Kidney epithelial cell (primary cell): ENCODE data around the gene FIBCD1. TPM values are rescaled to one million over a fixed set of nuclear protein-coding genes. Genes with fewer than 3 reads are reported as not detected.

Experiments
- DNase-seq: peaks from one replicate; pipeline ENCODE4 v3.0.0-alpha.2; 2010; ENCODE audit warnings: low read depth
- H3K27me3 ChIP-seq: 2 replicates; pipeline ENCODE4 v1.6.0; 2011; ENCODE audit warnings: low read length; ENCODE audit not compliant: control insufficient read depth, insufficient read depth
- H3K36me3 ChIP-seq: 2 replicates; pipeline ENCODE4 v1.5.1; 2011; ENCODE audit warnings: low read length; ENCODE audit not compliant: control insufficient read depth, insufficient read depth
- H3K4me3 ChIP-seq: 2 replicates; pipeline ENCODE4 v1.5.1; 2011; ENCODE audit warnings: low read depth, mild to moderate bottlenecking, control low read depth, low read length
- CTCF ChIP-seq: IDR thresholded peaks from 2 replicates; pipeline ENCODE4 v1.5.1; 2011; ENCODE audit warnings: mild to moderate bottlenecking, moderate library complexity, low read length, control low read depth, inconsistent platforms; ENCODE audit not compliant: insufficient read depth, poor library complexity, severe bottlenecking
- total RNA-seq: library from RNA; depleted of rRNA; stranded (reverse); fragments of >200 nt; gene quantifications from 2 replicates; pipeline ENCODE4 v1.2.3, GENCODE V29; 2015

The FIBCD1 gene
- total RNA-seq, 1 donor from 2014 or later: 2.6 TPM

GRCh38 chr9:130924448-130924788 is 14.6 kb downstream of the FIBCD1 start:
- no peak for DNase-seq
- TF ChIP-seq CTCF: no peak
- H3K4me3 ChIP-seq: no peak overlapping the region
- H3K27me3 ChIP-seq: peaks cover 18% of the 10 kb centered on the region
- no peaks in the 10 kb centered on the region for H3K36me3 ChIP-seq

- Histone ChIP-seq H3K36me3 (no peaks in the 10 kb centered on the region), H3K4me3 (no peak overlapping the region), H3K27me3 (peaks cover 24% of the 10 kb centered on the region)
- TF ChIP-seq CTCF: no peak
- DNase-seq: no peak
Measured at GRCh38 chr9:130923611-130924447, 15.2 kb downstream of the FIBCD1 start.

- no peak for TF ChIP-seq CTCF
- H3K4me3 ChIP-seq: no peak overlapping the region
- peaks cover 26% of the 10 kb centered on the region for H3K27me3 ChIP-seq
- DNase-seq: no peak
- no peaks in the 10 kb centered on the region for H3K36me3 ChIP-seq
Measured at GRCh38 chr9:130922893-130923610, 16.0 kb downstream of the FIBCD1 start.

- H3K36me3 ChIP-seq: no peaks in the 10 kb centered on the region
- no peak overlapping the region for H3K4me3 ChIP-seq
- H3K27me3 ChIP-seq: peaks cover 29% of the 10 kb centered on the region
- TF ChIP-seq CTCF: no peak
- DNase-seq: no peak
Measured at GRCh38 chr9:130921989-130922892, 16.8 kb downstream of the FIBCD1 start.

GRCh38 chr9:130921300-130921988 is 17.6 kb downstream of the FIBCD1 start:
- TF ChIP-seq CTCF: no peak
- peaks cover 29% of the 10 kb centered on the region for H3K27me3 ChIP-seq
- no peak for DNase-seq

More at GRCh38 chr9:130921300-130921988, 17.6 kb downstream of the FIBCD1 start:
- Histone ChIP-seq H3K36me3 (no peaks in the 10 kb centered on the region), H3K4me3 (no peak overlapping the region)
